NB4 (cell line): Measurements from ENCODE around the gene RNASE7.
A peak's percentile ranks its signal among the peaks of the same experiment; 100 is the strongest.

ENCODE experiments used
- DNase-seq: peaks from one replicate; pipeline ENCODE4 v3.0.0; 2010; ENCODE audit warnings: low read depth
- H3K4me3 ChIP-seq: one replicate; pipeline ENCODE4 v1.5.1; 2011; ENCODE audit warnings: mild to moderate bottlenecking, low read depth, low read length, moderate library complexity
- MYC ChIP-seq: IDR thresholded peaks from 2 replicates; pipeline ENCODE4 v1.6.1; 2011; ENCODE audit warnings: low read depth, low read length
- POLR2A ChIP-seq: IDR thresholded peaks from 2 replicates; pipeline ENCODE4 v1.6.1; 2011; ENCODE audit warnings: mild to moderate bottlenecking; ENCODE audit not compliant: insufficient read length; ENCODE audit errors: extremely low read depth
- TF ChIP-seq, protein P1 (sequence below): IDR thresholded peaks from 2 replicates; pipeline ENCODE4 v1.6.1; 2011; ENCODE audit warnings: low read depth, low read length
- TF ChIP-seq, protein P2 (sequence below): IDR thresholded peaks from one replicate; pipeline ENCODE4 v1.5.1; 2012; ENCODE audit warnings: low read depth, low read length

The RNASE7 gene

DNA sequence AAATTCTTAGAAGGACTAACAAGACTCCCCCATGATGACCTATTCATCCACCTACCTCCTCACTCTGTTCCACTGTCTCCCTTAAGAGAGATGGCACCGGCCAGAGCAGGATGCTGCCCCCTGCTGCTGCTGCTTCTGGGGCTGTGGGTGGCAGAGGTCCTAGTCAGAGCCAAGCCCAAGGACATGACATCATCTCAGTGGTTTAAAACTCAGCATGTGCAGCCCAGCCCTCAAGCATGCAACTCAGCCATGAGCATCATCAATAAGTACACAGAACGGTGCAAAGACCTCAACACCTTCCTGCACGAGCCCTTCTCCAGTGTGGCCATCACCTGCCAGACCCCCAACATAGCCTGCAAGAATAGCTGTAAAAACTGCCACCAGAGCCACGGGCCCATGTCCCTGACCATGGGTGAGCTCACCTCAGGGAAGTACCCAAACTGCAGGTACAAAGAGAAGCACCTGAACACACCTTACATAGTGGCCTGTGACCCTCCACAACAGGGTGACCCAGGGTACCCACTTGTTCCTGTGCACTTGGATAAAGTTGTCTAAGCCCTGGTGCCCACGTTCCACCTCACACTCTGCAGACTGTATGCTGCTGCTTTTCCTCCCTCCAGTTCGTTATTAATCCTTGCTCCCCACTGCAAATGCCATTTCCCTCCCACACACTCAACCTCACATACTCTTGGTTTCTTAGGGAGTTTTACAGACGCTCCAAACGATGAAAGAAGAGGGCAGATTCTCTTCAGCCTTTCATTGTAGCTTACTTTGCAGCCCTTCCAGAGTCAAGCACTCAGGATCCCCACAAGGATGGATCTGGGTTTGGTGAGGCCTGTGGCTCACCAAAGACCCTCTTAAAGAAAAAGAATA is 15.9 kb downstream of the RNASE7 start, which contains the start of gene RNASE8:
RNASE8 (plus strand) TSS at position 20 of the 873 bp plus-strand sequence; CDS start at position 91, 71 bp downstream.
- TF ChIP-seq MYC: no peak
- no peak within 1 kb of the TSS for H3K4me3 ChIP-seq
- peak; percentile 13 for DNase-seq

DNA sequence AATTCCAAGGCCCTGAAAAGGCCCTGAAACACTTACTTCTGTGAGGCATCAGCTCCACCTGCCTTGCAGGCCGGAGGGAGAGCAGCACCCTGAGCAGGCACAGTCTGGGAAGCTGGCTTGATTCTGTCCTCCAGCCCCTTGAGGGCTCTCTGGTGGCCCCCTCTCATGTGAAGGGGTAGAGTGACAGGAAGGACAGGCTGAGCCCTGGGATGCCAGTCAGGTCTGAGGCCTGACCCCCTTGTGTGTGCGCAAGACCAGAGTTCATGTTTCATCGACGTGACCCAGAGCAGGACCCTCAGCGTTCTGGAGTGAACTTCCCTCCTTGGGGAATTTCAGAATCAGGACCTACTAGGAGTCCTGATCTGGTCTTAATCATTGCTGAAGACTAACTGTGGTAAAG is 16.7 kb downstream of the RNASE7 start:
- H3K4me3 ChIP-seq: no peak overlapping the region
- DNase-seq: no peak
- no peak for TF ChIP-seq POLR2A
- TF ChIP-seq, protein P1, sequence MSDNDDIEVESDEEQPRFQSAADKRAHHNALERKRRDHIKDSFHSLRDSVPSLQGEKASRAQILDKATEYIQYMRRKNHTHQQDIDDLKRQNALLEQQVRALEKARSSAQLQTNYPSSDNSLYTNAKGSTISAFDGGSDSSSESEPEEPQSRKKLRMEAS: no peak
- TF ChIP-seq, protein P2, sequence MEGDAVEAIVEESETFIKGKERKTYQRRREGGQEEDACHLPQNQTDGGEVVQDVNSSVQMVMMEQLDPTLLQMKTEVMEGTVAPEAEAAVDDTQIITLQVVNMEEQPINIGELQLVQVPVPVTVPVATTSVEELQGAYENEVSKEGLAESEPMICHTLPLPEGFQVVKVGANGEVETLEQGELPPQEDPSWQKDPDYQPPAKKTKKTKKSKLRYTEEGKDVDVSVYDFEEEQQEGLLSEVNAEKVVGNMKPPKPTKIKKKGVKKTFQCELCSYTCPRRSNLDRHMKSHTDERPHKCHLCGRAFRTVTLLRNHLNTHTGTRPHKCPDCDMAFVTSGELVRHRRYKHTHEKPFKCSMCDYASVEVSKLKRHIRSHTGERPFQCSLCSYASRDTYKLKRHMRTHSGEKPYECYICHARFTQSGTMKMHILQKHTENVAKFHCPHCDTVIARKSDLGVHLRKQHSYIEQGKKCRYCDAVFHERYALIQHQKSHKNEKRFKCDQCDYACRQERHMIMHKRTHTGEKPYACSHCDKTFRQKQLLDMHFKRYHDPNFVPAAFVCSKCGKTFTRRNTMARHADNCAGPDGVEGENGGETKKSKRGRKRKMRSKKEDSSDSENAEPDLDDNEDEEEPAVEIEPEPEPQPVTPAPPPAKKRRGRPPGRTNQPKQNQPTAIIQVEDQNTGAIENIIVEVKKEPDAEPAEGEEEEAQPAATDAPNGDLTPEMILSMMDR: no peak
- TF ChIP-seq MYC: no peak

DNA sequence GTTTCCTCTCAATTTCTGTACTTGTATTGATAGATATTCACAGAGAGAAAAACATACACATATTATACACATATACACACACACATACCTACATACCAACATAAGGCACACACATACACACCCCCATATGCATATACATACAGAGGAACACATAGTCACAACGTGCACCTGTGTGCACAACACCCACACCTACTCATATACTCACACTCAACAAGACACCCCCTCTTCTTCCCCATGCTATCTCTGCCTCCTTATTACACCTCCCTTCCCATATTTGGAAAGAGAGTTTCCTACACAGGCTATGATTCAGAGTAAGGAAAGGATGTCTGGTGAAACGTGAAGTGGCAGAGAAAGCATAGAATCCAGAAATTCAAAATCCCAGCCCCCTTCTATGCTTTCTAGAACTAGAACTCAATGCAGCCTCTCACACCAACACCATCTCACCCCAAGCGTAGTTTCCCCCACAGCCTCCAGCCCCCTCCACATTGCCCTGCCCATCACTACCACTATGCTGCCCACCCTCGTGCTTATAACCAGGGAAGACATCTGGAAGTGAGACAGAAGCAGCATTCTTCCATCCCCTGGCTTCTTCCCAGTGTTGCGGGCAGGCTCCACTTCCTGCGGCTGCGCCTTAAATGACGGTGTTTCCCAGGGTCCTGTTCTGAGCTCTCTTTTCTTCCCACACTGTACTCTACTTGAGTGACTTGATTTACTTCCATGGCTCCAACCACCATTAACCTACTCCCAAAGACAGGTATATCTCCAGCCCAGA is 17.9 kb downstream of the RNASE7 start:
- TF ChIP-seq, protein P1: no peak
- TF ChIP-seq MYC: no peak
- TF ChIP-seq, protein P2: no peak
- DNase-seq: no peak
- no peak overlapping the region for H3K4me3 ChIP-seq

DNA sequence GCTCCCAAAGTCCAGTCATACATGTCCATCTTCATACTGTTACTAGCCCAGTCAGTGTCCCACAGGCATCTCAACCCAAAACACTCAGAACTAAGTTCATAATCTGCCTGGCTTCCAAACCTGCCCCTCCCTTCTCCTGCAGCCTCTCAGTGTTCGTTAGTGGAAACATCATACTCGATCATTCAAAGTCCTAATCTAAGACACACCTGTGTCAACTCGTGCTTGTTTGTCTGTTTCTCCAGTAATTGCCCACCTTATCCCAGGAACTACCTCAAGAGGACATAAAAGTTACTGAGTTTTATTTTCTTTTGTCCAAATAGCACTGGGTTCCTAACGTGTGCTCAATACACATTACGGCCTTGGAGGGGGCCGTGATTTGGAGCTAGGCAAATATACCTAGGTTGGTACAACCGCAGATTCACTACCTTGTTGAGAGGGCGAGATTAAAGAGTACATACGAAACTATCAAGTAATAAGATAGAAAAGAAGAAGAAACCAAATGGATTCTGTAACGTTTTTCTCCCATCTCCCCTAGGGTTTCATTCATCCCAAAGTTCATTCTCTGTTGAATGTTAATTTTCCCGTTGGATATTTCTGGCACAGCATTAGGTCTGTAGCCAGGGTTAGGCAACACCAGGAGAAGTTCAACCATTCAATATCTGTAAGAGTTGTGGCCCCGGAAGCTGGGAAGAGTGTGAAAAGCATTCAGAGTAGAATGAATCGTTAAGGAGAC is 18.6 kb downstream of the RNASE7 start:
- TF ChIP-seq MYC (no peak), POLR2A (no peak)
- TF ChIP-seq, protein P2: no peak
- no peak overlapping the region for H3K4me3 ChIP-seq

DNA sequence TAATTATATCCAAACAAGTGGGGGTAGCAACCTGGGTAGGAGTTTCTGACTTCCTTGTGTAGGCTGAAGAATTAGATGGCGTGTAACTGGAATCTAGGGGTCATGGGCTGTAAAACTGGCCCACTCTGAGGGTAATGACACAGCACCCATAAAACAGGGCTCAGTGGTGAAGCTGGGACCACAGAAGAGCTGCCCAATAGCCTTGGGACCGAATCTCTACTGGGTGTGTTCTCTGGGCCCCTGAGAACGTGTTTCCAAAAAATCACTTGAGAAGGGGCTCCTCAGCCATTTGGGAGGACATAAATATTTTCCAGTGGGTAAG is 19.1 kb downstream of the RNASE7 start:
- DNase-seq: no peak
- TF ChIP-seq POLR2A (no peak), MYC (no peak)
- TF ChIP-seq, protein P2: no peak
- TF ChIP-seq, protein P1: no peak
- no peak overlapping the region for H3K4me3 ChIP-seq

More for the DNA sequence above, 18.6 kb downstream of the RNASE7 start:
- DNase-seq: no peak

DNA sequence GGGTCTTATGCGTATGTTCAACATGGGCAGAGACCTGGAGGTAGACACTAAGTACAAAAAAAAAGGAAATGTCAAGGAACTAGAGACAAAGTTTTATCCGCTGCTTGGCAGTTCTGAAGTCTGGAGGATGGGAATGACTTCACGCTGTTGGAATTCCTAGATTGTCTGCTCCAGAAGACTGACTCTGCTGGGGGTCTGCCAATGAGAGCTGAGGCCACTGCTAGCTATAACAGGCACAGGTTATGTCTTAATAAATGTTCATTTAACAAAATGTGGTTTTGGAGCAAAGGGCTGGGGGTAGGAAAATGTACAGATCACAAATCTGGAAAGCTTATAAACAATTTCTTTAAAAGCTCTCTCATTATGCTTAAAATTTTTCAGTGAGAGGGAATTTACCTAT is 21.3 kb downstream of the RNASE7 start:
- DNase-seq: no peak

More for the DNA sequence above, 21.3 kb downstream of the RNASE7 start:
- TF ChIP-seq, protein P1: no peak
- TF ChIP-seq POLR2A: no peak
- TF ChIP-seq MYC: no peak
- no peak overlapping the region for H3K4me3 ChIP-seq
